GM21717 (cell line): ENCODE data around the gene FAM219A.
A peak's percentile ranks its signal among the peaks of the same experiment; 100 is the strongest.
"Not testable (repeated sequence)": the region's sequence is repeated elsewhere in the genome, so short reads cannot be mapped to it uniquely, and the experiment has no call there.

Source experiments
- ATAC-seq: cut with Tn5 transposase; IDR thresholded peaks from one replicate; pipeline ENCODE4 v1.9.1; 2021; ENCODE audit warnings: mild to moderate bottlenecking, moderate library complexity; ENCODE audit not compliant: unreplicated experiment

The FAM219A gene

GRCh38 chr9:34378376-34379060, 79.9 kb downstream of the FAM219A start:
- no peak for ATAC-seq

DNA sequence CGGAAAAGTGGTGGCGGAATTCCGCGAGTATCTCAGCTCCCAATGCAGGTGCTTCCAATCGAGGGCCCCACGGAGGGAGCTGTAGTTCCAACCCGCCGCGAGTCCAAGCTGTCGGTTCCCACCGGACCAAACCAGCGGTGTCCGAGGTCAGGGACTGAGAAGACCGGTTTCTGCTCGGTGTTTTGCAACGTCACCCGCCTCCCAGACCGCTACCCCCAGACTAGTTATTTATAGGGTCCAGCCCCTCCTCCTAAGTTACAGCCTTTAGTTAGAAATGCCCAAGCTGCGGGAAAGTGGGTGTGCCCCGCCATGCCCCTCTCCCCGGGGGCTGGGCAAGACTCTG, 81.0 kb downstream of the FAM219A start:
- no peak for ATAC-seq

DNA sequence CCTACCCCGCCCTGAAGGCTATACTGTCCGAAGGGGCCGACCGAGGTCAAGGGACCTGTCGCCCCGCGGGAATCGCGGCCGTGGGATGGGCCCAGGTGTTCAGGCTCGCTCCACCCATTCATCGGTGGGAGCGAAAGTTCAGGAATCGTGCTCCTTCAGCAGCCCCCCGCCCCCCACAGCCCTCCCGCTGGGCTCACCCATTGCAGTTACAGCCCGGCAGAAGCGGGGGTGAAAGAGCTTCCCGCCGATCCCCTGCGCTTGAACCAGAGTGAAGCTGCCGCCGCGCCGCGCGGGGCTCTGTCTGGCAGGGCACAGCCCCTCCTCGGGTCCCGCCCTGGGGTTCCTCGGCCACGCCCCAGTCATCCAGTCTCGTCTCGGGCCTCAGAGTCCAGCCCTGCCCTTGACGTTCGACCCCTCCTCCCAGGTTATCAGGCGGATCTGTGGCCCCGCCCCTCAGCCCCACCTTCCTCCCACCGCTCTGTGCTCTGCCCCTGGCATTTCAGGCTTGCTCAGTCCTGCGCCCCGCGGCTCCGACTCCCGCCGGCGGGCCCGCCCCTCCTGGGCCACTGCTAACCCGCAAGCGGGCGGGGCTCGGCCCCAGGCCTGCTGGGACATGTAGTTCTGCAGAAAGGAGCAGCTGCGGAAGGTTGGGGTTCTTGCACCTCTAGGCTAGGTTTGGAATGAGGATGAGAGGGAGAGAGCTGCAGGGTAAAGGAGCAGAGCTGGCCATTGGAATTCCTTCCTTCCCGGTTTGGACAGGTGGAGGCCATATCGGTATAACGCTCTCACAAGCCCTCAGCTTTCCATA, 81.6 kb downstream of the FAM219A start, which contains the start of gene MYORG:
MYORG (minus strand) TSS at position 303 of the 808 bp plus-strand sequence. CDS start 3,955 bp downstream, outside the sequence.
- ATAC-seq, result peak; percentile 86

DNA sequence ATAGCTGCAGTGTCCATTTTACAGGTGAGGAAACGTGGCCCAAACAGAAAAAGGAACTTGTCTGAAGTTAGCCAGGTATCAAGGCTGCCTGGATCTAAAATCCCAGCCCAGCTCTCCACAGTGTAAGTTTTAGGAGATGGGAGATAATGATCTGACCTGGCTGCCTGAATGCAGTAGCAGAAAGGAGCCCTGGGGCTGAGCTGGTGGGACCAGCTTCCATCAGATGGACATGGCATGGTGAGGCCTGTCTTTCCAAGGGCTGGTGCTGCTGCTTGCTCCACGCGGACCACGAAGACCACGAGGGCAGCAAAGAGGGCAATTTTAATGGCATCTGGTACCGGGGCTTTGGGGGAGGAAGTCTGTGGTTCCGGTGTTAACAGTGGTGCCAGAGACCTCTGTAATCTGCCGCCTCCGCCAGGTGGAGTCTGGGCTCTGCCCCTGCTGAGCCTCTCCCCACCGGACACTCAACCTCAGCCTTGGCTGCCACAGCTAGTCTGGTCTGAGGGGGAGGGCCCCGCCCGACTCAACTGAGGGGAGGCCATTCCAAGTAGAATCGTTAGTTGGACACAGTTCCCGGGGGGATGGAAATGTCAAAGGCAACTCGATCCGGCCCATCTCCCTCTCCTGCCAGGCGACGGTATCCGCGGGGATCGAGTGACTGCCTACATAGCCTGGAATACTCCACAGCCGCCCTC, 82.3 kb downstream of the FAM219A start:
- ATAC-seq, result no peak

GRCh38 chr9:34374905-34375552, 83.3 kb downstream of the FAM219A start:
- ATAC-seq, result no peak

GRCh38 chr9:34374339-34374738, 84.0 kb downstream of the FAM219A start:
- ATAC-seq, result no peak

- ATAC-seq, result no peak
These were observed 84.6 kb downstream of the FAM219A start for GRCh38 chr9:34373749-34374148.

GRCh38 chr9:34372467-34373011, 85.8 kb downstream of the FAM219A start:
- ATAC-seq, result no peak

DNA sequence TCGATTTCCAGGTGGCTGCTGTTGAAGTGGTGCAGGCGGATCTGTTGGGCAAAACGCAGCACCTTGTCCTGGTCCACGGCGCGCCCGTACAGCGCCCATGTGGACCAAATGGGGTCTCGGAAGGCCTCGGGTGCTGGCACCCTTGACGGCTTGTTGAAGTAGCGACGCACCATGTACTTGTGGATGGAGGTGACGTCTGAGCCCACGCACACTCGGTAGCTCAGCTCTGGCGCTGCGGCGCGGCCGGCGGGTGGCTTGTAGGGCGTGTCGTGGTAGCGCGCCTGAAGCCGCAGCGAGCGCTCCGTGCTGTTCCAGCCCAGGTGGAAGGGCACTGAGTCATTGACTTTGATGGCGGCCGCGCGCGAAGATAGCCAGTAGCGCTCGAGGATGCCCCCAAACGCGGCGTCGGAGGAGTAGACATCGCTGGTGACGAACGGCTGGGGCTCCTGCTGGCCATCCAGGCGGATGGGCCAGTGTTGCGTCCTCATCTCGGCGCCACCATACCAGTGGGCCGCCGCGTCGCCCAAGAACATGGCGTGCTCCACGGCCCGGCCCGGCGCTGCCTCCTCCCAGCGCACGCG, 86.4 kb downstream of the FAM219A start:
- no peak for ATAC-seq

DNA sequence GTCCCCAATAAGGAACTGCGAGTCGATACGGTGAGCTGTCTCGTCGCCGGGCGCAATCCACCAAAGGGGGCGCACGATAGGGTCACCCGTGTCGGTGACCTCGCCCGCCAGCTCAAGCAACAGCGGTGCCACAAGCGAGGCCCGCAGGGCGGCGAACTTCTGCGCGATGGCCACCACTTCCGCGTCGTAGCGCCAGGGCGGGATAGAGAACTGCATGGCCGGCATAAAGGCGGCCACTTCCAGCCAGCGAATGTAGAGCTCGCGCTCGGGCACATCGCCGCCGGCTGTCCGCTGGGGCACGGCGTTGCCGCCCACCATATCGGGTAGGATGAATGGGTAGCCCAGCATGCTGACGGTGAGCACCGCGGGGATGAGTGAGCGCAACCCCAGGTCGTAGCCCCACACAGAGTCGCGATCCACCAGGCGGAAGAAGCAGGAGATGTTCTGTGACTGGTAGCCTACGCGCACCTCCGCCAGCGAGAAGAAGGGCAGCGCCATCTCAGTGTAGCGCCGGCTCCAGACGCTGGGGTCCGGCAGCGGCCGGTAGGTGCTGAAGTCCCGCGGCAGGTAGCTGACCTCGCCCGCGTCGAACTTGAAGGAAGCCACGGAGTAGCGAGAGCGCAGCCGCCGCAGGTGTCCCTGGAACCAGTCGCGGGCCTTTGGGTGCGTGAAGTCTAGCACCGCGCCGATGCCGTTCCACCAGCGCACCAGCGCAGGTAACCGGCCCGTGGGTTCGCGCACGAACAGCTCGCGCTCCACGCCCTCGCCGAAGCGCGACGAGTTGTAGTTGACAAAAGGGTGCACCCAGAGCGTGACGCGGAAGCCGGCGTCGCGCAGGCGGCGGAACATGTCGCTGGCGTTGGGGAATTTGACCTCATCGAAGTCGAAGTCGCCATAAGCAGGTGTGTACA, 87.1 kb downstream of the FAM219A start:
- ATAC-seq, result no peak

DNA sequence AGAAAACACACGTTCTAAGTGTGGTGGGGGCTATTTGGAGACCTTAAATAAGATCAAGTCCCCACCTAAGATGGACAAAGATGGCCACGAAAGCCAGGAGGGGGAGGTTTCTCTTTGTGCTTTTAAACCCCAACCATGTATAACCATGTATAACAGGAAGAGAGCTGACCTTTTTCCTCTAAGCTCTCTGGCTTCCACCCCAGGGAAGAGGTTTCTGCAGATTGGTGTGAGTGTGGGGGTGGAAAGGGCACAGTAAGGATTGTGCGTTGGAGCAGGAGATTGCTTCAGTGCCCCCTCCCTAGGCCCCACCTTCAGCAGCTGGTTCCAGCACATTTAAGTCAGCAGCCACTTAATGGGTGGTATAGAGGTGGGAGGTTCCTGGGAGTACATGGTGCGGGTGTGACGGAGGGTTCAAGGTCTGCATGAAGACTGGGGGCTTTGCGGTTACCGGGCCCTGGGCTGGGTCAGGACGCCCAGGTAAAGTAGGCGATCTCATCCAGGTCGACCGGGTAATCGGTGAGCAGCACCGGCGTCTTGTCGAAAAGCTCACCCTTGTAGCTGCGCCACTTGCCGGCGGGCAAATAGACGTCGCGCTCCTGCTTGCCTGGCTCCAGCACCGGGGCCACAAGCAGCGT, 87.9 kb downstream of the FAM219A start:
- no peak for ATAC-seq

- ATAC-seq, result no peak
These were observed 88.7 kb downstream of the FAM219A start for GRCh38 chr9:34369636-34370035.

GRCh38 chr9:34368796-34369195, 89.6 kb downstream of the FAM219A start:
- not testable (repeated sequence) for ATAC-seq

DNA sequence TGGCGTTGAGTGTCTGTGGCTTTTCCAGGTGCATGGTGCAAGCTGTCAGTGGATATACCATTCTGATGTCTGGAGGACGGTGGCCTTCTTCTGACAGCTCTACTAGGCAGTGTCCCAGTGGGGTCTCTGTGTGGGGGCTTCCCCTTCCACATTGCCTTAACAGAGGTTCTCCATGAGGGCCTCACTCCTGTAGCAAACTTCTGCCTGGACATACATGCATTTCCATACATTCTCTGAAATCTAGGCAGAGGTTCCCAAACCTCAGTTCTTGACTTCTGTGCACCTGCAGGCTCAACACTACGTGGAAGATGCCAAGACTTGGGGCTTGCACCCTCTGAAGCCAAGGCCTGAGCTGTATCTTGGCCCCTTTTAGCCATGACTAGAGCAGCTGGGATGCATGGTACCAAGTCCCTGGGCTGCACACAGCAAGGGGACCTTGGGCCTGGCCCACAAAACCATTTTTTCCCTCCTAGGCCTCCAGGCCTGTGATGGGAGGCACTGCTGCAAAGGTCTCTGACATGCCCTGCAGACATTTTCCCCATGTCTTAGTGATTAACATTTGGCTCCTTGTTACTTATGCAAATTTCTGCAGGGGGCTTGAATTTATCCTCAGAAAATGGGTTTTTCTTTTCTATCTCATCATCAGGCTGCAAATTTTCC, 90.5 kb downstream of the FAM219A start:
- not testable (repeated sequence) for ATAC-seq

GRCh38 chr9:34366365-34366764, 92.0 kb downstream of the FAM219A start:
- ATAC-seq, result no peak

DNA sequence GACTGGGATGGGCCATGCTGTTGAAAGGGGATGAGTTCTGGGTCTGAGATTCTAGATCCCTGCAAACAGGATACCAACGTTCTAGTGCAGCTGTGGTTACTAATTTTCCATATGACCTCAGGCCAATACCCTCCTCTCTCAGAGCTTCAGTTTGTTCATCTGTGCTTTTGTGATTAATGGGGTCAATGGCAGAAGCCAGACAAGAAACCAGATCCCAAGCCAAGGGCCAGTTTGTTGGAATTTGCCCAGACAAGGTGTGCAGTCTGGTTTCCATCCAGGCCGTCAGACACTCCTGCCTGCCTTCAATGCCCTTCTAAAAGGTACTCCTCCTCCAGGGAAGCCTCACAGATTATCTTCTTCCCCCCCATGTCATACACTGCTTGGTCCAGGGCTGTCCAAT, 93.1 kb downstream of the FAM219A start:
- no peak for ATAC-seq

GRCh38 chr9:34363619-34364351, 94.6 kb downstream of the FAM219A start:
- no peak for ATAC-seq
